22Rv1 (cell line): ENCODE measurements around the gene CD8B.

Experiments used
- ZFX ChIP-seq: fragments of 450-650 bp; IDR thresholded peaks from 2 replicates; pipeline ENCODE4 v1.6.1; 2017; ENCODE audit warnings: antibody characterized with exemption, borderline replicate concordance
- TF ChIP-seq, protein P1 (sequence below): fragments of 450-650 bp; IDR thresholded peaks from 2 replicates; pipeline ENCODE4 v1.5.1; 2017; ENCODE audit warnings: mild to moderate bottlenecking

DNA sequence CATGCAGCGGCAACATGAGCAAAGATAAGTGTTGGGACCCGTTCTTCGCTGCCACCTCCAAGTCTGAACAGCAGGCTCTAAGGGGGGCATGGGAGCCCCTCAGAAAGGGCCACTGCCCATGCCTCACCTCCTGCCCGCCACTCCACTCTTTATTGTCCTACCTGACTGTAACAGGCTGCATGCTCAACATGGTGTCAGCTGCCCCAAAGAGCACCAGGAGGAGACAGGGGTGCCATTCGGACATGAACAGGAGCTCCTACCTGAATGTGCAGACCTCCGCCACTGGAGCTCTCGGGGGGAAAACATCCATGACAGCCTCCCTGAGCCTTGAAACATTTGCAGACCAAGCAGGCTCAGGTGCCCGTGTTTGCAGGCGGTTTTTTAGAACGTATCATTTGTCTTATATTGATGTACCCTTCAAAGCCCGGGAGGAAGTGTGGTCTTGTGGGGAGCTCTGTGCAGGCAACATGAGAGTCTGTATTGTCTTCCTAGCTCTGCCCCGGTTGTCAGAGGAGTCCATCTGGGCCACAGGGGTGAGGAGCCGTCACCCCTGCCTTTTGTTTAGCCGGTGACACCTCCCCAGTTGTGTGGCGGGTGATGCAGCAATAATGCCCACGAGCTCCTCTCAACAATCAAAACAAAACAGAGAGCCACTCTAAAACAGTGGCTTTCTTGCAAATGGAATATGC lies 35.8 kb downstream of the CD8B start:
- TF ChIP-seq, protein P1, sequence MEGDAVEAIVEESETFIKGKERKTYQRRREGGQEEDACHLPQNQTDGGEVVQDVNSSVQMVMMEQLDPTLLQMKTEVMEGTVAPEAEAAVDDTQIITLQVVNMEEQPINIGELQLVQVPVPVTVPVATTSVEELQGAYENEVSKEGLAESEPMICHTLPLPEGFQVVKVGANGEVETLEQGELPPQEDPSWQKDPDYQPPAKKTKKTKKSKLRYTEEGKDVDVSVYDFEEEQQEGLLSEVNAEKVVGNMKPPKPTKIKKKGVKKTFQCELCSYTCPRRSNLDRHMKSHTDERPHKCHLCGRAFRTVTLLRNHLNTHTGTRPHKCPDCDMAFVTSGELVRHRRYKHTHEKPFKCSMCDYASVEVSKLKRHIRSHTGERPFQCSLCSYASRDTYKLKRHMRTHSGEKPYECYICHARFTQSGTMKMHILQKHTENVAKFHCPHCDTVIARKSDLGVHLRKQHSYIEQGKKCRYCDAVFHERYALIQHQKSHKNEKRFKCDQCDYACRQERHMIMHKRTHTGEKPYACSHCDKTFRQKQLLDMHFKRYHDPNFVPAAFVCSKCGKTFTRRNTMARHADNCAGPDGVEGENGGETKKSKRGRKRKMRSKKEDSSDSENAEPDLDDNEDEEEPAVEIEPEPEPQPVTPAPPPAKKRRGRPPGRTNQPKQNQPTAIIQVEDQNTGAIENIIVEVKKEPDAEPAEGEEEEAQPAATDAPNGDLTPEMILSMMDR, result no peak
- no peak for TF ChIP-seq ZFX
